Effector memory CD4-positive, alpha-beta T cell (primary cell): ENCODE data around the gene PAPLN.

Experiments used
- DNase-seq, 3 donors: peaks; one replicate each; pipeline ENCODE4 v3.0.0-alpha.2; 2020
- H3K27ac ChIP-seq: 2 replicates; pipeline ENCODE4 v1.7.0; 2013; ENCODE audit warnings: mild to moderate bottlenecking, low read length, moderate library complexity; ENCODE audit not compliant: insufficient read depth, poor library complexity, severe bottlenecking
- H3K27me3 ChIP-seq: replicated peaks from 2 replicates; pipeline ENCODE4 v1.7.0; 2013; ENCODE audit warnings: mild to moderate bottlenecking, low read length; ENCODE audit not compliant: insufficient read depth, control insufficient read depth, poor library complexity, severe bottlenecking
- H3K36me3 ChIP-seq: 2 replicates; pipeline ENCODE4 v1.7.0; 2013; ENCODE audit warnings: mild to moderate bottlenecking, low read length, moderate library complexity; ENCODE audit not compliant: control insufficient read depth, insufficient read depth
- H3K4me1 ChIP-seq: 2 replicates; pipeline ENCODE4 v1.7.0; 2013; ENCODE audit warnings: low read length, mild to moderate bottlenecking; ENCODE audit not compliant: control insufficient read depth, insufficient read depth, poor library complexity, severe bottlenecking
- H3K4me3 ChIP-seq: 2 replicates; pipeline ENCODE4 v1.7.0; 2013; ENCODE audit warnings: low read length, low read depth, mild to moderate bottlenecking; ENCODE audit not compliant: insufficient read depth, poor library complexity, severe bottlenecking
- H3K9me3 ChIP-seq: 2 replicates; pipeline ENCODE4 v1.7.0; 2013; ENCODE audit warnings: mild to moderate bottlenecking, low read length, moderate library complexity; ENCODE audit not compliant: control insufficient read depth

PAPLN gene

DNA sequence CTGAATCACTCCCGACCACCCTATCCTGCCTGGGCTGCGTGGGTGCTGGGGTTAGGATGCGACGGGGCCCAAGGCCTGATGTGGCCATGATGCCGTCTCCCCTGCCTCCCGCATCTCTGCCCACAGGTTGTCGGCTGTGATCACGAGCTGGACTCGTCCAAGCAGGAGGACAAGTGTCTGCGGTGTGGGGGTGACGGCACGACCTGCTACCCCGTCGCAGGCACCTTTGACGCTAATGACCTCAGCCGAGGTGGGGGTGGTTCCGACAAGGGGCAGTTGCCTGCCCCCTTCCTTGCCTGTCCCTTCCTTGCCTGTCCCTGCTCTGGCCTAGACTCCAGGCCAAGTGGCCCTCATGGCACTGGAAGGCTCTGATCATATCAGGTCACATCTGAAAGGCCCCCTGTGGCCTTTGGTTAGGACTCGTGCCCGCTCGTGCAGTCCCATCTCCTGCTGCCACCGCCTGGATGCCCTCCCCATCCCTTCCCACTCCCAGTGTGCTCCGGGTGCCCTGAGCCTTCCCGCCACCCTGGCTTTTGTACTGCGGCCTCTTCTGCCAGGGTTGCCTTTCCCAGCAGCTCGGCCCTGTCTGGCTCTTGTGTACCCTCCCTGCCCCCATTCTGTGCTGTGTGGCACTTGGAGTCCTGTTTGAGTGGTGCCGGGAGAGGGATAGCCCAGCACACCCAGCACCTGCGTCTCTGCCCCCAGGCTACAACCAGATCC is 13.6 kb downstream of the PAPLN start:
- H3K27ac ChIP-seq = no peak overlapping the region
- no peaks in the 10 kb centered on the region for H3K9me3 ChIP-seq
- peaks cover 3% of the 10 kb centered on the region for H3K4me1 ChIP-seq
- DNase-seq = no peak
- no peaks in the 10 kb centered on the region for H3K36me3 ChIP-seq
- H3K4me3 ChIP-seq = no peak overlapping the region
- H3K27me3 ChIP-seq = no peaks in the 10 kb centered on the region

GRCh38 chr14:73251516-73252215 is 14.4 kb downstream of the PAPLN start:
- no peak overlapping the region for H3K4me3 ChIP-seq
- no peaks in the 10 kb centered on the region for H3K4me1 ChIP-seq
- no peak for DNase-seq
- H3K9me3 ChIP-seq = no peaks in the 10 kb centered on the region
- H3K27me3 ChIP-seq = no peaks in the 10 kb centered on the region
- no peak overlapping the region for H3K27ac ChIP-seq
- H3K36me3 ChIP-seq = no peaks in the 10 kb centered on the region

- H3K27me3 ChIP-seq = no peaks in the 10 kb centered on the region
- no peak for DNase-seq
- no peak overlapping the region for H3K4me3 ChIP-seq
- no peaks in the 10 kb centered on the region for H3K36me3 ChIP-seq
- no peak overlapping the region for H3K27ac ChIP-seq
- H3K4me1 ChIP-seq = no peaks in the 10 kb centered on the region
- H3K9me3 ChIP-seq = no peaks in the 10 kb centered on the region
Observed at GRCh38 chr14:73252491-73253322, 15.4 kb downstream of the PAPLN start.

GRCh38 chr14:73253323-73253610 is 16.0 kb downstream of the PAPLN start:
- H3K4me3 ChIP-seq = no peak overlapping the region
- no peaks in the 10 kb centered on the region for H3K4me1 ChIP-seq
- H3K27ac ChIP-seq = no peak overlapping the region
- no peaks in the 10 kb centered on the region for H3K9me3 ChIP-seq
- no peaks in the 10 kb centered on the region for H3K27me3 ChIP-seq
- H3K36me3 ChIP-seq = no peaks in the 10 kb centered on the region
- DNase-seq = no peak

- DNase-seq = no peak
- no peaks in the 10 kb centered on the region for H3K27me3 ChIP-seq
- H3K36me3 ChIP-seq = no peaks in the 10 kb centered on the region
- no peaks in the 10 kb centered on the region for H3K4me1 ChIP-seq
- H3K4me3 ChIP-seq = no peak overlapping the region
- no peaks in the 10 kb centered on the region for H3K9me3 ChIP-seq
- H3K27ac ChIP-seq = no peak overlapping the region
Observed at GRCh38 chr14:73253721-73254120, 16.4 kb downstream of the PAPLN start.

DNA sequence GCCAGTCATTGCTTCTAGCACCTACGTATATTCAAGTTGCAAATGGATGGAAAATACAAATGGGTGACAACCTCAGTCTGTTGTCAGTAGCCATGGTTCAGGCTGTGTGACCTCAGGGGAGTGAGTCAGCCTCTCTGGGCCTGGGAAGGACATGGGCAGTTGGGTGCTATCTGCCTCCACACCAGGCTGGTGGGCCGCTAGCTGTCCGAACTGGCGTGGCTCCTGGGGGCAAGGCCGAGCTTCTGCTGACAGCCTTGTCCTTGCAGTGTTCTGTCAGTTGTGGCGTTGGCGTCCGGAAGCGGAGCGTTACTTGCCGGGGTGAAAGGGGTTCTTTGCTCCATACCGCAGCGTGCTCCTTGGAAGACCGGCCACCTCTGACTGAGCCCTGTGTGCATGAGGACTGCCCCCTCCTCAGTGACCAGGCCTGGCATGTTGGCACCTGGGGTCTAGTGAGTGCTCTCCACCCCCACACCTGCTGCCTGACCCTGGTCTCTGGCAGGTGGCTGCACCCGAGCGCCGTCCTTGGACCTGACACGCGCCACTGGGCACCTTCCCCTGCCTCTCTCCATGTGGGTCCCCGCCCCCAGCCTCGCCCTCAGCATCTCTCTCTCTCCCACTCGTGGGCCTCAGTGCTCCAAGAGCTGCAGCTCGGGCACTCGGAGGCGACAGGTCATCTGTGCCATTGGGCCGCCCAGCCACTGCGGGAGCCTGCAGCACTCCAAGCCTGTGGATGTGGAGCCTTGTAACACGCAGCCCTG is 17.1 kb downstream of the PAPLN start:
- no peaks in the 10 kb centered on the region for H3K36me3 ChIP-seq
- no peak for DNase-seq
- no peak overlapping the region for H3K27ac ChIP-seq
- no peaks in the 10 kb centered on the region for H3K9me3 ChIP-seq
- no peak overlapping the region for H3K4me3 ChIP-seq
- H3K4me1 ChIP-seq = no peaks in the 10 kb centered on the region
- H3K27me3 ChIP-seq = no peaks in the 10 kb centered on the region

DNA sequence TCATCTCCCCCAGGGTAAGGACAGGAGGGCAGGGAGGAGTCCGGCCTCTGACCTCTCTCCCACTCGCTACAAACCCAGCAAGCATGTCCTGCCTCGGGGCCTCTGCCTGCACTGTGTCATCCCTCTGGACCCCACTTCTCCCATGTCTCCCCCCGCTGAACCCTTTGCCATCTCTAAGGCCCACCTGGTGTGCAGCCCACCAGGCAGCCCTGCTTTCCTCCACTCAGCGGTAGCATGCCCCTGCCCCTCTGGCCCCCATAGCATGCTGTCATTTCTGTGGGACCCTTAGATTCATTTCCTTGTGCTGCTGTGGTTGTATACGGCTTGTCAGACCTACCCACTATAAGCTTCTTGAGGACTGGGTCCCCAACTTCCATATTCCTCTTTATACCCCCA is 17.7 kb downstream of the PAPLN start:
- Histone ChIP-seq H3K9me3 (no peaks in the 10 kb centered on the region), H3K27ac (no peak overlapping the region), H3K36me3 (no peaks in the 10 kb centered on the region), H3K4me1 (no peaks in the 10 kb centered on the region), H3K27me3 (no peaks in the 10 kb centered on the region), H3K4me3 (no peak overlapping the region)
- no peak for DNase-seq

DNA sequence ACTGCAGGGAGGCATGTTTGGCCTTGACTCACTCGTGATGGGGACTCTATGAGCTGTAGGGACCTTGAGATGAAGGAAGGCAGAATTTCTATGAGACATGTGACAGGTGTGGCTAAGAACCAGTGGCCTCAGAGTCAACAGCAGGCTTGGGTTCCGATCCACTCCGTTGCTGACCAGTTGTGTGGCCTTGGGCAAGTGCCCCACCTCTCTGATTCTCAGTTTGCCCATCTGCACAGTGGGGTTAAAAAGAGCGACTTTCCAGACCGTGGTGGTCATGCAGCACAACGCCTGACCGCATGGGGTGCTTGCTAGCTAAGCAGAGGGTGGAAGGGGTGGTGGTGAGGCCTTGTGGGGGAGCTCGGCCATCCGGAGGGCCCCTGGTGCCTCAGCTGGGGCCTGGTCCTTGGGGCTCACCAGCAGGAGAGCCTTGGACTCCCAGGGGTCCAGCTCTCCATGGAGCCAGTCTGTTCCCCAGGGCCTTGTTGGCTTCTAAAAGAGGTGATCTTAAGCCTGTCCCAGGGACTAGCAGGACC is 18.5 kb downstream of the PAPLN start:
- no peaks in the 10 kb centered on the region for H3K9me3 ChIP-seq
- no peaks in the 10 kb centered on the region for H3K36me3 ChIP-seq
- H3K27me3 ChIP-seq = no peaks in the 10 kb centered on the region
- H3K27ac ChIP-seq = no peak overlapping the region
- H3K4me3 ChIP-seq = no peak overlapping the region
- no peak for DNase-seq
- no peaks in the 10 kb centered on the region for H3K4me1 ChIP-seq

DNA sequence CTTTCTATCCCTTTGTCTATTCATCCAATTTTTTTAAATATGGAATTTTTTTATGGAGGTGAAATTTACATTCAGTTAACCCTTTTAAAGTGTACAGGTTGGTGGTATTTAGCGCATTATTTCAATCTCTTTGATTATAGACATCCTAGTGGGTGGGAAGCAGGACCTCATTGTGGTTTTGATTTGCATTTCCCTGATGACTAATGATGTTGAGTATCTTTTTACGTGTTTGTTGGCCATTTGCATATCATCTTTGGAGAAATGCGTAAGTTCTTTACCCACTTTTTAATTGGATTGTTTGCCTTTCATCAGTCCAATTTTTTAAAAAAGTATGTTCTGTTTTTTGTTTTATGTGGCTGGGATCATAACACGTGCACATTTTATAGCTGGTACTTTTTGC is 20.8 kb downstream of the PAPLN start:
- Histone ChIP-seq H3K9me3 (no peaks in the 10 kb centered on the region), H3K27ac (no peak overlapping the region), H3K36me3 (no peaks in the 10 kb centered on the region), H3K4me1 (no peaks in the 10 kb centered on the region), H3K27me3 (no peaks in the 10 kb centered on the region), H3K4me3 (no peak overlapping the region)
- no peak for DNase-seq
